Suppressor macrophage (primary cell): ENCODE results near the gene KCNN1.
A peak's percentile ranks its signal among the peaks of the same experiment; 100 is the strongest.
"Not testable (repeated sequence)": the region's sequence is repeated elsewhere in the genome, so short reads cannot be mapped to it uniquely, and the experiment has no call there.

Experiments
- DNase-seq, 4 experiments: peaks; one replicate each; pipeline ENCODE4 v3.0.0-alpha.2; 2020 to 2022
- total RNA-seq, 17 experiments: gene quantifications; one replicate each; lab custom pipeline; 2026; ENCODE audit warnings: mixed read lengths in 6 of 17, inconsistent platforms in 3 of 17; lab: John Stamatoyannopoulos, UW

KCNN1 gene
- total RNA-seq: 0 to 1.8 (median 0.05) reads per million in 17 experiments

DNA sequence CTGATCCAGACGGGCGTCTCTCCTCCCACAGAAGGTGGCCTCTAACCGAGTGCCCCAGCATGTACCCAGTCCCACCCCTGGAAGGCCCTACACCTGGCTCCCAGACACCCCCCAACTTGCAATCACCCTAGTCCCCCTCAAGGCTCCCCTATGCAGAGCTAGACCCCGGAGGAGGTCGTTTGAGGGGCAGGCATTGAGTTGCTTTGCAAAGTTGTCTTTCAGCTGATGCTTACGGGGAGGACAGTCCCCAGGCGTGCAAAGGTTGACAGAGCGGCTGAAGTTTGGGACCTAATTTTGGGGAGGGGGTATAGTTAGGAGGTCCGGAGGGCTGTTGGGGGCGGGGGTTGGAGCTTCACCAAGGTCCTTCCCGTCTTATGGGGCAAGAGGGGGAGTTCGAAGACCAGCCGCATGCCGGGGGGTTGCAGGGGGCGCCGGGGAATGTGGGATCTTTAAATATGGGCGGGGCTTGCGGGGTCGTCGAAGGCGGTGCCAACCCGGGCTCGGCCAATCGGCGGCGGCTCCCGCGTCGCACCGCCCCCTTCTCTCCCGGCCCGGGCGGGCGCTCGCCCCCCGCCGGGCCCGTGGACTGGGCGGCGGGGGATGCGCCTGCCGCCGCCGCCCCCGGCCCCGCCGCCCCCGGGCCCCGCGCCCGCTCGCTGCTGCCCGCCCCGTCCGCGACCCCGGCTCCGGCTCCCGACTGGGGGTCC, at the start of gene KCNN1:
TSS of gene KCNN1 (plus strand) at position 558 of the 707 bp plus-strand sequence. CDS start 6,782 bp downstream, outside the sequence.
- DNase-seq: no peak

DNA sequence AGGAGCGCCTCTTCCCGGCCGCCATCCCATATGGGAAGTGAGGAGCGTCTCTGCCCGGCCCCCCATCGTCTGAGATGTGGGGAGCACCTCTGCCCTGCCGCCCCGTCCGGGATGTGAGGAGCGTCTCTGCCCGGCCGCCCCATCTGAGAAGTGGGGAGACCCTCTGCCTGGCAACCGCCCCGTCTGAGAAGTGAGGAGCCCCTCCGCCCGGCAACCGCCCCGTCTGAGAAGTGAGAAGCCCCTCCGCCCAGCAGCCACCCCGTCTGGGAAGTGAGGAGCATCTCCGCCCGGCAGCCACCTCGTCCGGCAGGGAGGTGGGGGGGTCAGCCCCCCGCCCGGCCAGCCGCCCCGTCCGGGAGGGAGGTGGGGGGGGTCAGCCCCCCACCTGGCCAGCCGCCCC, 48.8 kb upstream of the KCNN1 start:
- DNase-seq: not testable (repeated sequence)

DNA sequence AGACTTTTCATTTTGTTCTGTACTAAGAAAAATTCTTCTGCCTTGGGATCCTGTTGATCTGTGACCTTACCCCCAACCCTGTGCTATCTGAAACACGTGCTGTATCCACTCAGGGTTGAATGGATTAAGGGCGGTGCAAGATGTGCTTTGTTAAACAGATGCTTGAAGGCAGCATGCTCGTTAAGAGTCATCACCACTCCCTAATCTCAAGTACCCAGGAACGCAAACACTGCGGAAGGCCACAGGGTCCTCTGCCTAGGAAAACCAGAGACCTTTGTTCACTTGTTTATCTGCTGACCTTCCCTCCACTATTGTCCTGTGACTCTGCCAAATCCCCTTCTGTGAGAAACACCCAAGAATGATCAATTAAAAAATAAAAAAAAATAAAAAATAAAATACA, 47.8 kb upstream of the KCNN1 start:
- not testable (repeated sequence) for DNase-seq

DNA sequence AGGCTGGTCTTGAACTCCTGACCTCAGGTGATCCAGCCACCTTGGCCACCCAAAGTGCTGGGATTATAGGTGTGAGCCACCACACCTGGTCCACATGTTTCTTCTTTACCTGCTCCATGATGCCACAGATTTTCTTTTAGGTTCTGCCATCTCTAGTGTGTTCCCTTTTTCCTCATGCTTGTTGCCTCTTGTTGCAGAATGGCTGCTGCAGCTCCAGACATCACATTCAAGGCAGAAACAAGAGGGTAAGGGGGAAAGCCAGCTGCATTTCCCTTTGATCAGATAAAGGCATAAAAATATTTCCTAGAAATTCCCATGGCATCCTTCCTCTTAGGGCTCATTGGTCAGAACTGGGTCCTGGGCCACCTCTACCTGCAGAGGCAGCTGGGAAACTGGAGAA, 46.4 kb upstream of the KCNN1 start:
- DNase-seq: no peak

DNA sequence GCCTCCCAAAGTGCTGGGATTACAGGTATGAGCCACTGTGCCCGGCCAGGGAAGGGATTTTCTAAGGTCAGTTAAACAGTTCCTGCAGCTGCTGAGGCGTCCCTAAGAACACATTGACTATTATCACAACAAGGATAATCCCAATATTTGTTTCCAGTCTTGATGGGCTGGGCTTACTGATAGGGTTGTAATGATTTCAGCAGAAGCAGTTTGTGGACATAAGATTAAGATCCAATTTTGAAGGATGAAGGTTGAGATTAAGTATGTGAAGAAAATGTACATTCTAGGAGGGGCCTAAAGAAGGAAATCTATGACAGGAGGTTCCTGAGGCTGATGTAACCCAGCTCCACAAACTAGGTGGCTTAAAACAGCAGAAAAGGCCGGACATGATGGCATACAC, 44.8 kb upstream of the KCNN1 start:
- no peak for DNase-seq

DNA sequence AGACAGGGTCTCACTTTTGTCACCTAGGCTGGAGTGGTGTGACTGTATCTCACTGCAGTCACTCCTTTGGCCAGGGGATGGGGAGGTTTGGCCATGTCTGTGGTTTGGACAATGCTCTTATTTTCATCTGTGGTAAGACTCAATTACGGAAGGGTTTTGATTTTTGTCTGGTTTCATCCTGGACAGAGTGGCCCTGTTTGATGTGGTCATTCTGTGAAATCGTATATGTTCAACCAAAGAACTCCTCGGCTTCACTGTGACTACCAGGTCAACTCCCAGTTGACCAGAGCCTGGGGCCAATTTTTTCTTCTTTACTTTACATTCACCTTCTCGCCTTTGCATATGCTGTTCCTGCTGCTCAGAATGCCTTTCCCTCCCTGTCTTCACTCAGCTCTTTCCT, 40.9 kb upstream of the KCNN1 start:
- DNase-seq: no peak

DNA sequence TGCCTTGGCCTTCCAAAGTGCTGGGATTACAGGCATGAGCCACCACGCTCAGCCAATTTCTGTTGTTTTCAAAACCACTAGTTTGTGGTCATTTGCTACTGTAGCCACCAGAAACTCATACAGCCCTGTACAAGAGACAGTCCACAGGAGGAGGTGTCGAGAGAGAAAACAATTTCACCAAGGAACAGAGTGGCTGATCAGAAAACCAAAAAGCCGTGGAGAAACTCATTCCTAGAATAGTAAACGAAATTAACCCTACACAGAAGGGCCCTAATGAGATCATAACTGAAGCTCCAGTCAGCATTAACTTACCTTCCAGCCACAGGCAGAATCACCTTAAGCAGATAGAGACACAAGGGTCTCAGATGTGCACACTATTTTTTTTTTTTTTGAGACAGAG, 37.9 kb upstream of the KCNN1 start:
- no peak for DNase-seq

DNA sequence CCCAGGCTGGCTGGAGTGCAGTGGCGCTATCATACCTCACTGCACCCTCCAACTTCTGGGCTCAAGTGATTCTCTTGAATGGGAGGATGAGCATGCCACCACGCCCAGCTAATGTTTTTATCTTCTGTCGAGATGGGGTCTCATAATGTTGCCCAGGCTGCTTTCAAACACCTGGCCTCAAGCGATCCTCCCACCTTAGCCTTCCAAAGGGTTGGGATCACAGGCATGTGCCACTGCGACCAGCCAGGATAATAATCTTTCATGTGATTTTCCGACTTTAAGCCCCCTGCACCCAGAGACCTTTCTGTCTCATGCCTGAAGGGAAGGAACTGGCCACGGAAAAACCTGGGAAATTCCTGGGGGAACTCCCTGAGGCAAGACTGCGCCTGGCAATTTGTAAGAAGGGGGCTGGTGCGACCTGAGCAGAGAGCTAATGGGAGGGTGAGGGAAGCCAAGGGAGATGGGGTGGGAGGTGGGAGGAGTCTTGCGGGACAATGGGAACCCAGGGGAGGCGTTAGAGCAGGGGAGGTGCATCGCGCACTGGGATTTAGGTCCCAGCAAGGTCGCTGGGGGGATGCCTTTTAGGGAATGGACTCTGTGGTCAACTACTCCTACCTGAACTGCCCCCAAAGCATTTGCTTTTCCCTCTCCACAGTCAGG, 35.2 kb upstream of the KCNN1 start:
- DNase-seq: peak in 1 of 4 experiments; percentile 31

DNA sequence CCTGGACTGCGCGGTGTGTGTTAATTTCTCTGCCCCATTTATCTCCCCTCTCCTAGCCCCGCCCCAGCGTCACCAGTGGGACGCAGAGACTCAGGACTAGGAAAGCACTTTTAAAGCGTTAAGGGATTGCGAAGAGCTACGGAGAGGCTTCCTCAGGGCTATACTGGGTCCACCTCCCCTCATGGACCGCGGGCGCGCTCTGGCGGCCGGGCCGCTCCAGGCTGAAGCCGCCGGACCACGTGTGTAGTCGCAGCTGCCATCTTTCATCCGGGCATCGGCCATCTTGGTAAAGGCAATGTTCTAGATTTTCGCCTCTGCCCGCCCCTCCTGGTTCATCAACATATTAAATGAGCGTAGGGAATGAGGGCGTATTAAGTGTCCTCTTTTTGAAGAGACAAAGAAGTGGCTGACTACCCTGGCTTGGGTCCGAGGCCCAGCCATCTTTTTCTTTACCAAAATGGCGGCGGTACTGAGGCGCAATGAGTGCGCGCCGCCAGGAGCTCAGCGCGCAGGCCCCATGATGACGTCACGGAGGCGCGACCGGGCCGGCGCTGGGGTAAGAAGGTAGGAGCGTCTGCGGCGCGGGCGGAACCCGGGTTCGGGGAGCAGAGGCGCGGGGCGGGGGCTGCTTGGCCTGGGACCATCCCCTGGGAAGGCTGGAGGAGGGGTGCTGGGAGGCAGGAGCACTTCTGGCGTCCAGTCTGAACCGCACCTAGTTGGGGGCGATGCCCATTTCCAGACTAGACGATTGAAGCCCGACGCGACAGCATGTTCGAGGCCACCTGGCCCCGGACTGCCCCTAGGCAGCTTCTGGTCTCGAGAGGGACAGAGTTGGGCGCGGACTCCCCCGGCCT, 34.2 kb upstream of the KCNN1 start, which contains the start of gene CCDC124:
TSS of gene CCDC124 (plus strand) at position 531 of the 854 bp plus-strand sequence. CDS start 3,406 bp downstream, outside the sequence.
- DNase-seq: peak; percentile 96 to 98 (median 96)

DNA sequence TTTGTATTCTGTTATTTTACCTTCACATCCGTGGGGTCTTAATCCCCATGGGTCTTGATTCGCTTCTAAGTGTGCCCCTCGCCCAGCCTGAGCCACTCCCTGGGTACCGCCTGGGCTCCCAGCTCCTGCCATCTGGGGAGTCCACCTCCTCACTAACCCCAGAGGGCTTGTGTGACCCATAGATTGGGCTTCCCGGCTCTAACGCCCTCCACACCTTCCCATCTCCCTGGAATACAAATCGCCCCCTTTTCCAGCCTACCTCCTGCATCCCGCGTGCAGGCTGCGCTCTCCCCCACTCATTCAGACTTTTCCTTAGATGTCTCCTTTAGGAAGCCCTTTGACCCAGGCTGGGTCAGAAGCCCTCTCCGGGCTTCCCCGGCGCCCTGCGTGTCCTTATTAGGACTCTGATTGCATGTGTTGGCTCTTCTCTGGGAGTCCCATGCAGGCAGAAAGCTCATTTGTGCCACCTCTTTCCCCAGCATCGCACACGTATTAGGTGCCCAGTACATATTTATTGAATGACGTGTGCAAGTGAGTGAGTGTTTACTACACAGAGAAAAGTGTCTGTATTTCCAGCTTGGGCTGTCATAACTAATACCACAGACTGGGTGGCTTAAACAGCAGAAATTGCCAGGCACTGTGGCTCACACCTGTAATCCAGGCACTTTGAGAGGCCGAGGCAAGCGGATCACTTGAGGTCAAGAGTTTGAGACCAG, 33.3 kb upstream of the KCNN1 start:
- no peak for DNase-seq

DNA sequence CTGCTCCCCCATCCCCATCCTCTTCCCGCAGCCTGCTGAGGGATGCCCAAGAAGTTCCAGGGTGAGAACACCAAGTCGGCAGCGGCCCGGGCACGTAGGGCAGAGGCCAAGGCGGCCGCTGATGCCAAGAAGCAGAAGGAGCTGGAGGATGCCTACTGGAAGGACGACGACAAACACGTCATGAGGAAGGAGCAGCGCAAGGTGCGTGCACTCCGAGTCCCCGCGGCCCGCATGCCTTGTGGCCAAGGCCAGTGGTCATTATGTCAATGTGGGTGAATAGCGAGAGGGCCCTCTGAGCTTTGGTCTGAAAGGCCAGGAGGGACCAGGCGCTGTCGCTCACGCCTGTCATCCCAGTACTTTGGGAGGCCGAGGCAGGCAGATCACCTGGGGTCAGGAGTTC, 30.5 kb upstream of the KCNN1 start:
- no peak for DNase-seq

DNA sequence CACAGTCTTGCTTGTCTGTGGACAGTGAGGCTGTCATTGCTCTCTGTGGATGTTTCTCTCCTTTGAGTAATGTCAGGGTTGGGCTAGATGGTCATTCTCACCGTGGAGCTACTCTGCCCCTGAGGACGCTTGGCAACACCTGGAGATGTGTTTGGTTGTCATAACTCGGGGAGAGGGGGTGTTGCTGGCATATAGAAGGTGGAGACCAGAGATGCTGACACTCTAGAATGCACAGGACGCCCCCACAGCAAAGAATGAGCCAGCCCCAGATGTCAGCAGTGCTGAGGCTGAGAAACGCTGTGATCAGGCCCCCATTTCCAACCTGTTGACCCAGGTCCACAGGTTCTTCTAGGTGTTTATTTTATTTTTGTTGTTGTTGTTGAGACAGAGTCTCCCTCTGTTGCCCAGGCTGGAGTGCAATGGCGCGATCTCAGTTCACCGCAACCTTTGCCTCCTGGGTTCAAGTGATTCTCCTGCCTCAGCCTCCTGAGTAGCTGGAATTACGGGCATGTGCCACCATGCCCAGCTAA, 29.5 kb upstream of the KCNN1 start:
- no peak for DNase-seq

DNA sequence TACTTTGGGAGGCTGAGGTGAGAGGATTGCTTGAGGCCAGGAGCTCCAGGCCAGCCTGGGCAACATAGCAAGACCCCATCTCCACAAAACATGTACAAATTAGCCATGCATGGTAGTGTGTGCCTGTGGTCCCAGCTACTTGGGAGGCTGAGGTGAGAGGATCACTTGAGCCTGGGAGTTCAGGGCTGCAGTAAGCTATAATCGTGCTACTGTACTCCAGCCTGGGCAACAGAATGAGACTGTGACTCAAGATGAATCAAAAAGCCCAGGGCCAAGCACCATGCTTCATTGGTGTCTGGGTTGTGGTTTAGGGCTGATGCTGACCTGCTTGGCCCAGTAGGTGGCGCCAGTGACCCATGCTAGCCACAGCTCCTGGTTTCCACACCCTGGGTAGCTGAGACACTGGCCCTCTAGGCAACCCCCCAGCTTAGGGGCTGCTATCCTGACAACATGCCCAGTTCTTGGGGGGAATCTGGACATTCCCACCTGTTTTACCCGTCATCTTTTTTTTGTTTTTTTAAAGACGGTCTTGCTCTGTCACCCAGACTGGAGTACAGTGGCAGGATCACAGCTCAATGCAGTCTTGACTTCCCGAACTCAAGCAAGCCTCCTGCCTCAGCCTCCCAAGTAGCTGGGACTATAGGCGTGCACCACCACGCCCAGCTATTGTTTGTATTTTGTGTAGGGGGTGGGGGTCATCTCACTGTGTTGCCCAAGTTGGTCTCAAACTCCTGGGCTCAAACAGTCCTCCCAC, 28.6 kb upstream of the KCNN1 start:
- DNase-seq: peak; percentile 80 to 88 (median 86)

DNA sequence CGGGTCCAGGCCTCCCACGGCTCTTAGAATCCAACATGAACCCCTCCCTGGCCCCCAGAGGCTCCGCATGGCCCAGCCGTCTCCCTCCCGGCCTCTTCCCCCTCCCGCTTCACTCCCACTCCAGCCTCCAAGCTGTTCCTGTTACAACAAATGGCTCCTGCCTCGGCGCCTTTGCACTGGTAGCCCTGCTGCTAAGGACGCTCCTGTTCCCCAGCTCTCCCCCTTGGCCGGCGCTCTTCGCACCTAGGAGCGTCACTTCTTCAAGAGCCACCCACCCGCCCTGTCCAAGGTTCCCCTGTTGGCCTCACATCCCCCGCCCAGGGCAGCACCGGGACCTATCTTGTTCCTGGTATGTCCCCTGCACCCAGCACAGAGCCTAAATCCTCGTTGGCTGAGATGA, 24.7 kb upstream of the KCNN1 start:
- DNase-seq: no peak

DNA sequence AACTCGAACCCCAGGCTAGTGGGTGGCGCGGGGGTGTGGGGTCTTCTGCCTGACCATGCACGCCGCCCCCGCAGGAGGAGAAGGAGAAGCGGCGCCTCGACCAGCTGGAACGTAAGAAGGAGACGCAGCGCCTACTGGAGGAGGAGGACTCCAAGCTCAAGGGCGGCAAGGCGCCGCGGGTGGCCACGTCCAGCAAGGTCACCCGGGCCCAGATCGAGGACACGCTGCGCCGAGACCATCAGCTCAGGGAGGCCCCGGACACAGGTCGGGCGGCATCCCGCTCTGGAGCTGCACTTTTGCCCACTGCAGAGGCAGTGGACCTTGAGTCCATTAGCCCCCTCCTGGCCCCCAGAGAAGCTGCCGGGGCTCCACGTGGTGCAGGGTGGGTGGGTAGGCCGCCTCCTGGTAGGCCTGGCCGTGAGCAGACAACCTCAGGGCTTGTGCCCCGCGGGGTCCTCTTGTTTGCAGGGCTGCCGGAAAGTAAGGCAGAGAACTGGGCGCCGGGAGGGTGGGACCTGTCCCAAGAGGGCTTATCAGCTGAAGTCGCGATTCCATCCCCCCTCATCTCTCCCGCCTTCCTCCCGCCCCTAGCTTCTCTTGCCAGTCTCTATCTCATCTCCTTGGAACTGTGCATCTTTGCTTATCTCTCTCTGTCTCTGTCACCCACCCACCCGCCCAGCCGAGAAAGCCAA, 24.2 kb upstream of the KCNN1 start:
- DNase-seq: no peak

DNA sequence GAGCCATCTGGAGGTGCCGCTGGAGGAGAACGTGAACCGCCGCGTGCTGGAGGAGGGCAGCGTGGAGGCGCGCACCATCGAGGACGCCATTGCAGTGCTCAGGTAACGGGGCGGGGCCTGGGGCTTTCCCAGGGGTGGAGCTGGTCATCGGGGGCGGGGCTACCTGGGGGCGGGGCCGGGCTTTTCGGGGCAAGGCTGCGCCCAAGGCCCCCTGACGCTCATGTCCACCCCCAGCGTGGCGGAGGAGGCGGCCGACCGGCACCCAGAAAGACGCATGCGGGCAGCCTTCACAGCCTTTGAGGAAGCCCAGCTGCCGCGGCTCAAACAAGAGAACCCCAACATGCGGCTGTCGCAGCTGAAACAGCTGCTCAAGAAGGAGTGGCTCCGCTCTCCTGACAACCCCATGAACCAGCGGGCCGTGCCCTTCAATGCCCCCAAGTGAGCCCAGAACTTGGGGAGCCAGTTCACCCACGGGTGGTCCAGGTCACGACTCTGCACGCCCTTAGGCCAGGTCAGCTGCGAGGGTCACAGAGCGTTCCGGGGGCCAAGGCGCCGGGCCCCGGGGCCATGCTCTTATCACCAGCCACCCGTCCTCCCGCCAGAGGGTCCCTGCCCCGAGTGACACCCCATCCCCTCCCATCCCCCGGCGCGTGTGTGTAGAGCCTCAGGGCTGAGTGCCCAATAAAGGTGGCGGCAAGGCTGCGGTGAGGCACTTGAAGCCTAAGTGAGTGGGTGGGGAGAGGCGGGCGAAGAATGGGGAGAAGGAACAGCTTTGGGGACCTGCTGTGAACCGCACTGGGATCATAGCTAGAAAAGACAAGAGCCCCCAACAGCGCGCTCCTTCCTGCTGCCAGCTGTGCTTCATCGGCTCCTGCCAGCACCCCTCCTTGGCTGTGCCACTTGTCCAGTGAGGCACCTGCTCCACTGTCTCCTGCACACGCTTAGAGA, 23.4 kb upstream of the KCNN1 start:
- no peak for DNase-seq

DNA sequence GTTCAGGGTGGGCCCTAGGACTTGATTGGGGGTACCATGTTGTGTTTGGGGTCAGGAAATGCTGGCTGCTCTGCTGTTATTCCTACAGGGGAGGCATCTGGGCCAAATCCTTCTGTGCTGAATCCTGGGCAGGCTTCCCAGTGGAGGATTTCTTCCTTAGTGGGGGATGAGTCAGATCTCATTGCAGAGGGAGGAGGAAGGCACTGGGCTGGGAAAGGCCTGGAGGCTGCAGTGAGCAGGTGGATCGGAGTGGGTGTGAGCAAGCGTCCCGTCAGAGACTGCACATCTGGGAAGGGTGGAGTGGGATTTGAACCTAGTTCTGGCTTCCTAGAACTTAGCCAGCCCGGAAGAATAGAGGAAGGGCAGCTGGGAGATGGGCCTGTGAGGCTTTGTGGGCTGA, 22.6 kb upstream of the KCNN1 start:
- no peak for DNase-seq

DNA sequence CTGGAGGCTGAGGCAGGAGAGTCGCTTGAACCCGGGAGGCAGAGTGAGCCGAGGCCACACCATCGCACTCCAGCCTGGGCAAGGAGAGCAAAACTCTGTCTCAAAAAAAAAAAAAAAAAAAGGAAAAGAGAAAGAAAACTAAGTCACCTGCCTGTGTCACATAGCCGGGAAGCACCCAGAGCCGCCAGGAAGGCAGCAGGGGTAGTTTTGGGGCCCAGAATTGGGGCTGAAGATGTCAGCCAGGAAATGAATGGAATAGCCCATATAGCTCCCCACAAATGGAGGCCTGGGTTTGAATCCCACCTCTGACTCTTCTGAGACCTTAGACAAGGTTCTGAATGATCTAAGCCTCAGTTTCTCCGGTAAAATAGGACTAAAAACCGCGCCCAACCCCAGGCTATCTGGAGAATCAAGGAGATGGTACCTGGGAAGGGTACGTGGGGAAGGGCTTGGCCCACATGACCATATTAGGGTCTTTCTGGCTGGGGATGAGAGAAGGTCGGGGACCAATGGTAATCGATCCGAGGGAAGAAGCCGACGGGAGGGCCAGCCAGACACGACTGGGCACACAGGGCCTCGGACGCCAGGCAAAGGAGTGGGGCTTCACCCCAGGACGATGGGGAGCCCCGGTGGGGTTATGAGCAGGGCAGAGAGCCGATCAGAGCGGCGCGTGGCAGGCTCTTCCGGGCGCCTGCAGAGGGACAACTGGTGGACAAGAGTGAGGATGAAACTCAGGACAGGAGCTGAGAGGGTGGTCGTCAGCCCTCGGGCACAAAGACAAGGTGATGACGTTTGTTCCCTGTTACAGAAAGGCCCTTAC, 19.7 kb upstream of the KCNN1 start:
- no peak for DNase-seq
